ENCODE measurements around the gene RLBP1.

RLBP1 gene

GRCh38 chr15:89164712-89165211 lies 56.6 kb downstream of the RLBP1 start:
- no peaks in the 10 kb centered on the region for H3K36me3 ChIP-seq (ENCODE audit: control insufficient read depth, insufficient read depth, low read length)
- no peak overlapping the region for H3K27ac ChIP-seq (ENCODE audit: low read depth, low read length)
- no peaks in the 10 kb centered on the region for H3K27me3 ChIP-seq (ENCODE audit: control insufficient read depth, insufficient read depth, low read length)
- no peak overlapping the region for H3K4me3 ChIP-seq (ENCODE audit: low read depth, low read length)
- H3K4me1 ChIP-seq (ENCODE audit: control insufficient read depth, insufficient read depth, low read length), result peaks cover 22% of the 10 kb centered on the region; the same call in 1 of the 2 replicates
- no peaks in the 10 kb centered on the region for H3K9me3 ChIP-seq (ENCODE audit: control insufficient read depth, insufficient read depth, low read length)
- H3K9ac ChIP-seq (ENCODE audit: low read depth, low read length), result no peak overlapping the region

- H3K4me1 ChIP-seq (ENCODE audit: control insufficient read depth, insufficient read depth, low read length), result peaks cover 22% of the 10 kb centered on the region; the same call in 1 of the 2 replicates
- H3K9me3 ChIP-seq (ENCODE audit: control insufficient read depth, insufficient read depth, low read length), result no peaks in the 10 kb centered on the region
- no peak overlapping the region for H3K9ac ChIP-seq (ENCODE audit: low read depth, low read length)
- H3K27me3 ChIP-seq (ENCODE audit: control insufficient read depth, insufficient read depth, low read length), result no peaks in the 10 kb centered on the region
- H3K27ac ChIP-seq (ENCODE audit: low read depth, low read length), result no peak overlapping the region
- no peaks in the 10 kb centered on the region for H3K36me3 ChIP-seq (ENCODE audit: control insufficient read depth, insufficient read depth, low read length)
- no peak overlapping the region for H3K4me3 ChIP-seq (ENCODE audit: low read depth, low read length)
Observed at GRCh38 chr15:89163271-89164055, 57.9 kb downstream of the RLBP1 start.

- Histone ChIP-seq H3K4me3 (ENCODE audit: low read depth, low read length) (no peak overlapping the region), H3K9me3 (ENCODE audit: control insufficient read depth, insufficient read depth, low read length) (no peaks in the 10 kb centered on the region), H3K4me1 (ENCODE audit: control insufficient read depth, insufficient read depth, low read length) (peaks cover 13% of the 10 kb centered on the region; the same call in 1 of the 2 replicates), H3K27me3 (ENCODE audit: control insufficient read depth, insufficient read depth, low read length) (no peaks in the 10 kb centered on the region), H3K9ac (ENCODE audit: low read depth, low read length) (no peak overlapping the region), H3K27ac (ENCODE audit: low read depth, low read length) (no peak overlapping the region), H3K36me3 (ENCODE audit: control insufficient read depth, insufficient read depth, low read length) (no peaks in the 10 kb centered on the region)
Observed at GRCh38 chr15:89161666-89162065, 59.7 kb downstream of the RLBP1 start.

Data from HUES48 (cell line).